Ammon's horn (tissue), 1 donor: Measurements from ENCODE around the gene SCN7A.

ENCODE experiments used
- DNase-seq: peaks from one replicate; pipeline ENCODE4 v3.0.0-alpha.2; 2016; ENCODE audit warnings: low spot score

The SCN7A gene

GRCh38 chr2:166404831-166405568, 89.0 kb downstream of the SCN7A start:
- DNase-seq, result no peak

- DNase-seq, result no peak
Measured at GRCh38 chr2:166394245-166394644, 99.8 kb downstream of the SCN7A start.

- no peak for DNase-seq
Measured at GRCh38 chr2:166393008-166393407, 101.0 kb downstream of the SCN7A start.

- no peak for DNase-seq
Measured at GRCh38 chr2:166388481-166389070, 105.5 kb downstream of the SCN7A start.

- no peak for DNase-seq
Measured at GRCh38 chr2:166385313-166385712, 108.7 kb downstream of the SCN7A start.

- no peak for DNase-seq
Measured at GRCh38 chr2:166384774-166385173, 109.3 kb downstream of the SCN7A start.

- no peak for DNase-seq
Measured at GRCh38 chr2:166382448-166382847, 111.6 kb downstream of the SCN7A start.

GRCh38 chr2:166380615-166381014, 113.4 kb downstream of the SCN7A start:
- DNase-seq, result no peak

- DNase-seq, result no peak
Measured at GRCh38 chr2:166376873-166377272, 117.2 kb downstream of the SCN7A start.

GRCh38 chr2:166376488-166376828, 117.6 kb downstream of the SCN7A start:
- peak; percentile 12 for DNase-seq

GRCh38 chr2:166375736-166376487, 118.1 kb downstream of the SCN7A start, which contains the start of gene SCN9A:
Gene SCN9A, minus strand, starts transcription at chr2:166375944. Its CDS starts 64,188 bp downstream, at chr2:166311756.
- peak; percentile 73 for DNase-seq

GRCh38 chr2:166375195-166375735, 118.8 kb downstream of the SCN7A start:
- peak; percentile 9 for DNase-seq

- no peak for DNase-seq
Measured at GRCh38 chr2:166373951-166374350, 120.1 kb downstream of the SCN7A start.

- DNase-seq, result no peak
Measured at GRCh38 chr2:166373539-166373938, 120.5 kb downstream of the SCN7A start.

- DNase-seq, result no peak
Measured at GRCh38 chr2:166373105-166373504, 120.9 kb downstream of the SCN7A start.

- DNase-seq, result no peak
Measured at GRCh38 chr2:166372046-166372445, 122.0 kb downstream of the SCN7A start.

- no peak for DNase-seq
Measured at GRCh38 chr2:166365803-166366420, 128.1 kb downstream of the SCN7A start.

- DNase-seq, result no peak
Measured at GRCh38 chr2:166365239-166365638, 128.8 kb downstream of the SCN7A start.

- DNase-seq, result no peak
Measured at GRCh38 chr2:166364476-166365161, 129.4 kb downstream of the SCN7A start.

GRCh38 chr2:166361351-166362153, 132.5 kb downstream of the SCN7A start:
- no peak for DNase-seq

GRCh38 chr2:166360906-166361305, 133.1 kb downstream of the SCN7A start:
- DNase-seq, result no peak
